Panc1 (cell line): ENCODE measurements around the gene CLPX. TPM values are rescaled to one million over a fixed set of nuclear protein-coding genes. Genes with fewer than 3 reads are reported as not detected.

Experiments used
- ATAC-seq: fragments of 200-7000 bp; cut with Tn5 transposase; 2 replicates; pipeline ENCODE4 v1.9.1; 2020; ENCODE audit warnings: mild to moderate bottlenecking, moderate library complexity
- BruUV-seq: library from RNA; stranded (reverse); fragments of 400-500 nt; replicated peaks from 2 replicates; lab custom pipeline; 2021; lab: Mats Ljungman, UMichigan
- CTCF ChIA-PET: fragments of 300-600 bp; sonication (Branson Sonifier 250); formaldehyde crosslinking; loops from one replicate; lab custom pipeline; 2022; ENCODE audit warnings: antibody characterized with exemption; lab: Charles Lee
- POLR2A ChIA-PET: fragments of 300-600 bp; sonication (Branson Sonifier 250); formaldehyde crosslinking; loops from one replicate; lab custom pipeline; 2022; ENCODE audit warnings: antibody characterized with exemption; lab: Charles Lee
- DNase-seq: peaks from one replicate; pipeline ENCODE4 v3.0.0-alpha.2; 2010; ENCODE audit warnings: low read depth, low spot score
- H3K27ac ChIP-seq: 2 replicates; pipeline ENCODE4 v1.5.1; 2011; ENCODE audit warnings: mild to moderate bottlenecking, low read length, inconsistent platforms
- H3K27me3 ChIP-seq: fragments of 200-500 bp; sonication (Bioruptor generic); 2 replicates; pipeline ENCODE4 v1.6.0; 2014; ENCODE audit warnings: low read length, inconsistent platforms; ENCODE audit not compliant: control insufficient read depth, insufficient read depth
- H3K36me3 ChIP-seq: fragments of 200-500 bp; sonication (Bioruptor generic); 2 replicates; pipeline ENCODE4 v1.5.1; 2014; ENCODE audit warnings: inconsistent platforms, mild to moderate bottlenecking, low read length, moderate library complexity; ENCODE audit not compliant: control insufficient read depth, insufficient read depth
- H3K4me1 ChIP-seq: 2 replicates; pipeline ENCODE4 v1.5.1; 2011; ENCODE audit warnings: inconsistent platforms, mild to moderate bottlenecking, low read length, moderate library complexity; ENCODE audit not compliant: control insufficient read depth, insufficient read depth
- H3K4me3 ChIP-seq, 2 experiments: 2 replicates each; pipeline ENCODE4 v1.5.1; 2011 to 2012; ENCODE audit warnings: low read depth in 2 of 2, low read length in 2 of 2, mild to moderate bottlenecking in 2 of 2, inconsistent platforms in 1 of 2, moderate library complexity in 1 of 2
- H3K9me3 ChIP-seq: fragments of 200-500 bp; sonication (Bioruptor generic); 2 replicates; pipeline ENCODE4 v1.5.1; 2014; ENCODE audit warnings: low read depth, mild to moderate bottlenecking, inconsistent platforms, low read length, moderate library complexity; ENCODE audit not compliant: control insufficient read depth, insufficient read depth
- POLR2AphosphoS5 ChIP-seq: IDR thresholded peaks from 2 replicates; pipeline ENCODE4 v1.6.1; 2012; ENCODE audit warnings: mild to moderate bottlenecking, low read depth, low read length, moderate library complexity
- SIN3A ChIP-seq: IDR thresholded peaks from 2 replicates; pipeline ENCODE4 v1.6.1; 2012; ENCODE audit warnings: low read depth, mild to moderate bottlenecking, low read length, moderate library complexity, borderline replicate concordance; ENCODE audit not compliant: insufficient read depth
- TCF7L2 ChIP-seq: IDR thresholded peaks from 2 replicates; pipeline ENCODE4 v1.6.1; 2011; ENCODE audit warnings: mild to moderate bottlenecking, low read depth, low read length, inconsistent platforms
- in situ Hi-C: cut with HindIII; loops from 2 replicates; pipeline ENCODE4 v1.10.0; 2016; ENCODE audit warnings: low sequenced_read_pairs, low pct_unique_long_range_greater_than_20kb
- intact Hi-C: fragments of 100-400 bp; cut with micrococcal nuclease; formaldehyde crosslinking; loops from one replicate; pipeline ENCODE4 v1.10.0; 2022; ENCODE audit not compliant: unreplicated experiment
- total RNA-seq: library from RNA; stranded (reverse); gene quantifications from one replicate; pipeline ENCODE4 v1.2.1, GENCODE V29; 2021; ENCODE audit not compliant: unreplicated experiment
- TF ChIP-seq, protein P1 (sequence below): fragments of 450-650 bp; IDR thresholded peaks from 2 replicates; pipeline ENCODE4 v1.5.1; 2017; ENCODE audit warnings: mild to moderate bottlenecking
- TF ChIP-seq, protein P2 (sequence below), 2 experiments: IDR thresholded peaks; 2 replicates each; pipeline ENCODE4 v1.6.1; 2011 to 2012; ENCODE audit warnings: low read depth in 2 of 2, control low read depth in 1 of 2, low read length in 1 of 2, mild to moderate bottlenecking in 1 of 2, moderate library complexity in 1 of 2; ENCODE audit not compliant: insufficient read depth in 1 of 2

The CLPX gene
- total RNA-seq, 1 experiment from 2014 or later = 49.9 TPM

GRCh38 chr15:65215496-65215895, 30.4 kb upstream of the CLPX start:
- ChIA-PET POLR2A (no interaction called here), CTCF (no interaction called here)
- intact Hi-C loops = no loop called here
- Histone ChIP-seq H3K27ac (no peak overlapping the region), H3K36me3 (no peaks in the 10 kb centered on the region), H3K9me3 (no peaks in the 10 kb centered on the region), H3K27me3 (no peaks in the 10 kb centered on the region), H3K4me3 (no peak overlapping the region), H3K4me1 (no peaks in the 10 kb centered on the region)
- in situ Hi-C loops = no loop called here
- BruUV-seq = no TSS peak
- TF ChIP-seq, protein P1, sequence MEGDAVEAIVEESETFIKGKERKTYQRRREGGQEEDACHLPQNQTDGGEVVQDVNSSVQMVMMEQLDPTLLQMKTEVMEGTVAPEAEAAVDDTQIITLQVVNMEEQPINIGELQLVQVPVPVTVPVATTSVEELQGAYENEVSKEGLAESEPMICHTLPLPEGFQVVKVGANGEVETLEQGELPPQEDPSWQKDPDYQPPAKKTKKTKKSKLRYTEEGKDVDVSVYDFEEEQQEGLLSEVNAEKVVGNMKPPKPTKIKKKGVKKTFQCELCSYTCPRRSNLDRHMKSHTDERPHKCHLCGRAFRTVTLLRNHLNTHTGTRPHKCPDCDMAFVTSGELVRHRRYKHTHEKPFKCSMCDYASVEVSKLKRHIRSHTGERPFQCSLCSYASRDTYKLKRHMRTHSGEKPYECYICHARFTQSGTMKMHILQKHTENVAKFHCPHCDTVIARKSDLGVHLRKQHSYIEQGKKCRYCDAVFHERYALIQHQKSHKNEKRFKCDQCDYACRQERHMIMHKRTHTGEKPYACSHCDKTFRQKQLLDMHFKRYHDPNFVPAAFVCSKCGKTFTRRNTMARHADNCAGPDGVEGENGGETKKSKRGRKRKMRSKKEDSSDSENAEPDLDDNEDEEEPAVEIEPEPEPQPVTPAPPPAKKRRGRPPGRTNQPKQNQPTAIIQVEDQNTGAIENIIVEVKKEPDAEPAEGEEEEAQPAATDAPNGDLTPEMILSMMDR = no peak
- no peak for ATAC-seq
- no peak for DNase-seq

GRCh38 chr15:65214010-65214409, 28.9 kb upstream of the CLPX start:
- H3K27ac ChIP-seq = no peak overlapping the region
- no peak for DNase-seq
- ChIA-PET POLR2A (no interaction called here), CTCF (interaction anchor here (0.5 kb wide), 1 partner anchor 1352 kb away, joined by 6 read pairs; the partner anchor contains the start of gene LCTL)
- no peak overlapping the region for H3K4me3 ChIP-seq
- intact Hi-C loops = no loop called here
- H3K4me1 ChIP-seq = no peaks in the 10 kb centered on the region
- H3K36me3 ChIP-seq = no peaks in the 10 kb centered on the region
- TF ChIP-seq POLR2AphosphoS5 (no peak), SIN3A (no peak), TCF7L2 (no peak)
- TF ChIP-seq, protein P2, sequence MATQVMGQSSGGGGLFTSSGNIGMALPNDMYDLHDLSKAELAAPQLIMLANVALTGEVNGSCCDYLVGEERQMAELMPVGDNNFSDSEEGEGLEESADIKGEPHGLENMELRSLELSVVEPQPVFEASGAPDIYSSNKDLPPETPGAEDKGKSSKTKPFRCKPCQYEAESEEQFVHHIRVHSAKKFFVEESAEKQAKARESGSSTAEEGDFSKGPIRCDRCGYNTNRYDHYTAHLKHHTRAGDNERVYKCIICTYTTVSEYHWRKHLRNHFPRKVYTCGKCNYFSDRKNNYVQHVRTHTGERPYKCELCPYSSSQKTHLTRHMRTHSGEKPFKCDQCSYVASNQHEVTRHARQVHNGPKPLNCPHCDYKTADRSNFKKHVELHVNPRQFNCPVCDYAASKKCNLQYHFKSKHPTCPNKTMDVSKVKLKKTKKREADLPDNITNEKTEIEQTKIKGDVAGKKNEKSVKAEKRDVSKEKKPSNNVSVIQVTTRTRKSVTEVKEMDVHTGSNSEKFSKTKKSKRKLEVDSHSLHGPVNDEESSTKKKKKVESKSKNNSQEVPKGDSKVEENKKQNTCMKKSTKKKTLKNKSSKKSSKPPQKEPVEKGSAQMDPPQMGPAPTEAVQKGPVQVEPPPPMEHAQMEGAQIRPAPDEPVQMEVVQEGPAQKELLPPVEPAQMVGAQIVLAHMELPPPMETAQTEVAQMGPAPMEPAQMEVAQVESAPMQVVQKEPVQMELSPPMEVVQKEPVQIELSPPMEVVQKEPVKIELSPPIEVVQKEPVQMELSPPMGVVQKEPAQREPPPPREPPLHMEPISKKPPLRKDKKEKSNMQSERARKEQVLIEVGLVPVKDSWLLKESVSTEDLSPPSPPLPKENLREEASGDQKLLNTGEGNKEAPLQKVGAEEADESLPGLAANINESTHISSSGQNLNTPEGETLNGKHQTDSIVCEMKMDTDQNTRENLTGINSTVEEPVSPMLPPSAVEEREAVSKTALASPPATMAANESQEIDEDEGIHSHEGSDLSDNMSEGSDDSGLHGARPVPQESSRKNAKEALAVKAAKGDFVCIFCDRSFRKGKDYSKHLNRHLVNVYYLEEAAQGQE (IDR thresholded peaks at IDR 0.05; ENCODE audit: insufficient read depth in 1 of 2, low read depth in 2 of 2, low read length in 1 of 2) = no peak
- TF ChIP-seq, protein P1 = no peak
- no peak for ATAC-seq
- in situ Hi-C loops = no loop called here
- no peaks in the 10 kb centered on the region for H3K9me3 ChIP-seq
- H3K27me3 ChIP-seq = no peaks in the 10 kb centered on the region
- BruUV-seq = no TSS peak
